ENCODE results near the gene SFN.
"Not testable (repeated sequence)": the region's sequence is repeated elsewhere in the genome, so short reads cannot be mapped to it uniquely, and the experiment has no call there.

Gene SFN

DNA sequence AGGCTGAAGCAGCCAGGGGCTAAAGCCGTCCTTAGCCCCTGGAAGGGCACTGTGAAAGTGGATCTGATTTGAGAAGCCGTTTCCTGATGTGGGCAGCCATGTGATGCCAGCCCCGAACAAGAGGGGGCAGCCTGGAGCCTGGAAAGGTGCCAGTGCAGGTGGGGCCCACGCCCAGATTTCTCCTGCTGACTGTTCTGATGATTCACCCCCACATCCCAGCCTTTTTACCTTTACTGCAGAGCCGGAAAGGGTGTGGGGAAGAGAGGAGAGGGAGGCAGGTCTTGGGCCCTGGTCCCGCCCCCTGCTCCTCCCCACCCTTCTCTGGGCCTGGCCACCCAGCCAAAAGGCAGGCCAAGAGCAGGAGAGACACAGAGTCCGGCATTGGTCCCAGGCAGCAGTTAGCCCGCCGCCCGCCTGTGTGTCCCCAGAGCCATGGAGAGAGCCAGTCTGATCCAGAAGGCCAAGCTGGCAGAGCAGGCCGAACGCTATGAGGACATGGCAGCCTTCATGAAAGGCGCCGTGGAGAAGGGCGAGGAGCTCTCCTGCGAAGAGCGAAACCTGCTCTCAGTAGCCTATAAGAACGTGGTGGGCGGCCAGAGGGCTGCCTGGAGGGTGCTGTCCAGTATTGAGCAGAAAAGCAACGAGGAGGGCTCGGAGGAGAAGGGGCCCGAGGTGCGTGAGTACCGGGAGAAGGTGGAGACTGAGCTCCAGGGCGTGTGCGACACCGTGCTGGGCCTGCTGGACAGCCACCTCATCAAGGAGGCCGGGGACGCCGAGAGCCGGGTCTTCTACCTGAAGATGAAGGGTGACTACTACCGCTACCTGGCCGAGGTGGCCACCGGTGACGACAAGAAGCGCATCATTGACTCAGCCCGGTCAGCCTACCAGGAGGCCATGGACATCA is at the start of gene SFN:
SFN (plus strand) TSS at position 369 of the 904 bp plus-strand sequence; CDS start at position 433, 64 bp downstream.
- no peak for DNase-seq (ENCODE audit: low read depth in 2 of 2)

DNA sequence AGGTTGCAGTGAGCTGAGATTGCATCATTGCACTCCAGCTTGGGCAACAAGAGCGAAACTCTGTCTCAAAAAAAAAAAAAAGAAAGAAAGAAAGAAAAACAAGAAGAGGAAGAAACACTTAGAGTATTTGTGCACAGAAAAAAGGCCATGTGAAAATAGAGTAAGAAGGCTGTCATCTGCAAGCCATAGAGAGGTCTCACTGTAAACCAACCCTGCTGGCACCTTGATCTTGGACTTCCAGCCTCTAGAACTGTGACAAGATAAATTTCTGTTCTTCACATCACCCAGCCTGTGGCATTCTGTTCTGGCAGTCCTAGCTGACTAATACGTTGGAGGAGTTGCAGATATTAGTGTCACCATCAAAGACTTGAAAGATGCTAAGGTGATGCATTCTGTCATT is 48.6 kb upstream of the SFN start:
- no peak for DNase-seq (ENCODE audit: low read depth in 2 of 2)

DNA sequence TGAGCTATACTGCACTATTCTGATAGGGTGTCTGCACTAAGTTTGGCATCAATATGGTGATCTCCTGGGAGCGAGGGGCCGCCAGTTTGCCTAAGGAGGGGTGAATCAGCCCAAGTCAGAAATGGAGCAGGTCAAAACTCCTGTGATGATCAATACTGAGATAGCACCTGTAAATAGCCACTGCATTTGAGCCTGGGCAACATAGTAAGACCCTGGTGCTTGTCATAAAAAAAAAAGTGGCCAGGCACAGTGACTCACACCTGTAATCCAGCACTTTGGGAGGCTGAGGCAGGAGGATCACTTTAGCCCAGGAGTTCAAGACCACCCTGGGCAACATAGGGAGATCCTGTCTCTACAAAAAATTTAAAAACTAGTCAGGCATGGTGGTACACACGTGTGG is 48.1 kb upstream of the SFN start:
- no peak for DNase-seq (ENCODE audit: low read depth in 2 of 2)

DNA sequence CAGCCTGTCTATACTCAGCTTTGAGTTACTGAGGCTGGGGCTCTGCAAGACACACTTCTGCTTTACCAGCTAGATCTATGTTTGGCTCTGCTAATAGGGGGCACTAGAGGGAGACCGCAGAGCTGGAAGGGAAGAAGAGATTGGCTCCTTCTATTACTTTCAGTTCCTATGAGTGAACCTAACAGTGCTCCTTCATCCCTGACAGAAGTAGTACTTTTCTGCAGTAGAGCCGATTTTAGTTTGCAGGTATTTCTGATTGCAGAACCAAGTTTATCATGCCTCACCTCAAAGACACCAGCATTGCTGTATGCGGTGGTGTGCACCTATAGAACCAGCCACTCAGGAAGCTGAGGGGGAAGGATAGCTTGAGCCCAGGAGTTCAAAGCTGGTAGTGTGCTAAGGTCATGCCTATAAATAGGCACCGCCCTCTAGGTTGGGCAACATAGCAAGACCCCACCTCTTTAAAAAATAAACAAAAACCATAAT is 42.1 kb upstream of the SFN start:
- DNase-seq (ENCODE audit: low read depth in 2 of 2), result no peak

DNA sequence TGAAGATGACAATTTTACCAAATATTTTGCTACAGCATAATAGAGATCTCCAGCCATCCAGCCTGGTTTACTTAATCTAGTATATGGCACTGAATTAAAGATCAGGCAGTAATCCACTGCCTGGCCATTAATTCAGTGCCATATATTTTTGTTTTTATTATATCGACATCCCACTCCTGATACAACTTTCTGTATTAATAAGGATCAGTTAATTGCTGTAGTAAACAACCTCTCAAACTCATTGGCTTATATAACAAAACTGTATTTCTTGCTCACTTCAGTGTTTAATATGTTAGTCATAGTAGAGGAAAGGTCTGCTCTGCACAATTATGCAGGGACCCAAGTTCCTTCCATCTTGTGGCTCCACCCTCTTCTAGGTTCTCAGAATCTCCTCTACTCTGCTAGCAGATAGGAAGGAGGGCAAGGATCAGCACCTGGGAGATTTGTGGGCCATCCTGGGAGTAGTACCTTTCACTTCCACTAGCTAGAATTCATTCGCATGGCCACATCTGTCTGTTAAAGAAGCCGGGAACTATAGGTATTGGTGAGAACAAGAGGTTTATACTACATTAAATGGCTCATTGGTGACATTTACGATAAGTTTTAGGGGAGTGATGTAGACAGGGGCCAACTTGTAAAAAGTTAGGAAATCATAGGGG is 40.1 kb upstream of the SFN start:
- no peak for DNase-seq (ENCODE audit: low read depth in 2 of 2)

DNA sequence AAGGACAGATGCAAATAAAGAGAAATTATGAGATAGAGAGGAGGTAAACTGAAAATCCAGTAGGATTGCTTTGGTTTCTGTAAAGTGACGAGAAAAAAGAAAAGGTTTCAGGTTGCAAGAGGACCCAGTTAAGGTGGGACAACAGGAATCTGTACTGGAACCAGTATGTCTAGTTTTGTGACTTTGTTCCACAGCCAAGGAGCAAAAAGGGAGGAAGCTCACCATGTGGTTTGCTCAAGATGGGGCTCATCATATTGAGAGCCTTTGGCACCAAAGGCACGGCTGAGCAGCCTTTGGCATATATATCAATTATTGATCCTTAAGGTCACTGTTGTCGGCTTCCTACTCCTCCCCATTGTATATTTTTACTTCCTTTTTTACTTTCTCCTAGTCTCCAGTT is 38.2 kb upstream of the SFN start:
- DNase-seq (ENCODE audit: low read depth in 2 of 2), result no peak

DNA sequence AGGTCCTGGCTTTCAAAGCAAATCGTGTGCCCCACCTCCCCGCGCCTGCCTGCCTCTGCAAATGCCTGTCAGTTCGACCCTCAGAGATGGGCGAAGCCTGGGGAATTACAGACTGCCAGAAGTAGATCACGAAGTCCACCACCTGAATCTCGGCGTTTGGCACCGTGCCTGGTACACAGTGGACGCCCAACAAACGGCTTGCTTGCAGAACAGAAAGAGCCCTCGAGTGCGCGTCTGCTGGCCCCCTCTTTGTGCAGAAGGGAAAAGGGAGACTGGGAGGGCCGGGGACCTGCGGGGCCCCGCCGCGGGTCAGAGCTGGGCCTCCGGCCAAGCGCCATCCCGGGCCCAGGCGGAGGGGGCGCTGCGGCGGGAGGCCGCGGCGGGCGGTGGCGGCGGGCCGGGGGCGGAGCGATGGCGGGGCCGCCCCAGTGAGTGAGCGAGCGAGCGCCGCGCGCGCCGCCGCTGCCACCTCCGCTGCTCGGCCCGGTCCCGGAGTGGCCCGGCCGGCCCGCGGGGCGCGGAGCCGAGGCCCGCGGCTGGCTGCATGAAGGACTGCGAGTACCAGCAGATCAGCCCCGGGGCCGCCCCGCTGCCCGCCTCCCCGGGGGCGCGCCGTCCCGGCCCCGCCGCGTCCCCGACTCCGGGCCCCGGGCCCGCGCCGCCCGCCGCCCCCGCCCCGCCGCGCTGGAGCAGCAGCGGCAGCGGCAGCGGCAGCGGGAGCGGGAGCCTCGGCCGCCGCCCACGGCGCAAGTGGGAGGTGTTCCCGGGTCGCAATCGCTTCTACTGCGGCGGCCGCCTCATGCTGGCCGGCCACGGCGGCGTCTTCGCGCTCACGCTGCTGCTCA is 36.5 kb upstream of the SFN start, which contains the start of gene ZDHHC18:
ZDHHC18 (plus strand) TSS at position 428 of the 845 bp plus-strand sequence; CDS start at position 545, 117 bp downstream.
- no peak for DNase-seq (ENCODE audit: low read depth in 2 of 2)

DNA sequence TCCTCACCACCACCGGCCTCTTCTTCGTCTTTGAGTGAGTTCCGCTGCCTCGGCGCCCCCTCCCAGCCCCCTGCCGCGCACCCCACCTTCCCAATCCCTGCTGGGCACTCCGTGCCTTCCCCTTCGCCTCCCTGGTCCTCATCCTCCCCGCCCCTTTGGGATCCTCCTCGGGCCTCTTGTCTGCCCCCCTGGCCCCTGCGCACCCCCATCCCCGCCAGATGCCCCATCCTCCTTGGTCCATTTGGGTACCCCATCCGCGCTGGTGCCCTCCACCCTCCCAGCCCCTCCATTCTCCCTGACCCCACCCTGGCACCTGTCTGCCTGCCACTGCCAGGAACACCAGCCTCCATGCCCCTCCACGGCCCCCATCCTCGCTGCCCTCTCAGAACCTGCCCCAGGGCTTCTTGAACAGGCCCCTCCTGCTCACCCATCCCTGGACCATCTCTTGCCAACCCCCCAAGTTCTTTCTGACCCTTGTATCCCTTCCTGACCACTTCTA is 35.8 kb upstream of the SFN start:
- DNase-seq (ENCODE audit: low read depth in 2 of 2), result no peak

DNA sequence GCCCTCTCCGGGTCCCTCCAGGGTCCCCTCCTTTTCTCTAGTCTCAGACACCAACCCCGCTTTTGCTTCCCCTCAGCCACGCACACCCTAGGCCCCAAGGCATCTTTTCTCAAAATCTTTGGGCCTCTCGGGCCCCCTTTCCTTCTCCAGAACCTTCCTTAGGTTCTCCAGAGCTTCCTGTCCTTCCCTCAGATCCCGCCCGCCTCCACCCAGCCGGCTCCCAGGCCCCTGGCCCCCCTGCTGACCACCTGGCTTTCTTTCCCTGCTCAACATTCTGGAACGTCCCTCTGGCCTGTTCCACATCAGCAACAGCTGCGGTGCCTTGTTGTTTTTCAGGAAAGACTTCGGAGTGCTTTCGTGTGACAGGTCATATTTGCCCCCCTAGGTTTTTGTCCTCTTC is 35.3 kb upstream of the SFN start:
- no peak for DNase-seq (ENCODE audit: low read depth in 2 of 2)

DNA sequence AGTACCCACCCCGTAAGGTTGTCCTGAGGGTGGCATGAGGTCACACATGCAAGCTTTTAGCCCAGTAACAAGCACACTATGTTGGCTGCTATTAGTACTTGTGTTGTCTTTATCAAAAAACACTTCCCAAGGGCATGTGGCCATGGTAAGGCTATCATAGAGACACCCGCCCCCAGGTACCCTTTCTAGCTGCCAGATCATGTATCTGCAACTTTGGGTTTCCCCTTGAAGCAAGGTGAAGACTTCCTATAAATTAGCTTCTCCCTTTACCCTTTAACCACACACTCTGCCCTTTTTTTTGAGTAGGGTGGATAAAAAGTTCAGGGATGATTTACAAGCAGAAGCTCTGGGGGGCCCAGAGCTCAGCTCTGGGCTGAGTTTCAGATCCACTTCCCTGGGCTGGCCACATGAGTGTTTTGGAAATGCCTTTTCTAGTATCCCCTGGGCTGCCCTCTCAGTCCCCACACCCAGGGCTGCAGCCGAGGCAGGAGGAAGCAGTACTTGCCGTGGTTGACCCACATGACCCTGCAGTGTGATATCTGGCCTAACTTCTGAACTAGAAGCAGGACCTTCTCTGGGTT is 34.4 kb upstream of the SFN start:
- DNase-seq (ENCODE audit: low read depth in 2 of 2), result no peak

DNA sequence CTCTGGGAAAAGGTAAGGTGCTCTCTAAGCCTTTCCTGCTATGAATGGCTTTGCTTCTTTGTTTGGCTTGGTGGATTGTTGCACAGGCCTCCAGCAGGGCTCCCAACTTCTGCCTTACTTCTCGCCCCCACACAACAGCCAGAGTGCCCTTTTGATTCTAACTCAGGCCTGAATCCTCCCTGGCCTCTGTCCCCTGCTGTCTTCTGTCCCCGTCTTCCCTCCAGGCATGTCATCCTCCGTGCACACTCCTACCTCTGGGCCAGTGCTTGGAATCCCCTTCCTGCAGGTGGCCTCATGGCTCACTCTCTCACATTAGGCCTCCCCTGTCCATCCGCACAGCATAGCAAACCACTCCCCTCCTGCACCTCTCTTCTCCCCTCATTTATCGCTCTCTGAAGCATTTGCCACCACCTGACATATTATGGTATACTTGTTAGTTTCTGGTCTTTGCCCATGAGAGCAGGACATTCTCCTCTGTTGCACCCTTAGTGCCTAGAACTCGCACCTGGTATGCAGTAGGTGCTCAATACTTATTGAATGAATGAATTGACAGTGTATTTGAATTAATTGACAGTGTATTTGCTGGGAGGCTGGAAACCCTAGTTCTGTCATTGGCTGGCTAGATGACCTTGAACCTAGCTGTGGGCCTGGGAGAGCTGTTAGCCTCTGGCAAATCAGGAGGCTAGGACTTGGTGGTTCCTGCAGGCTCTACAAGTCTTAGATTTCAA is 33.6 kb upstream of the SFN start:
- DNase-seq (ENCODE audit: low read depth in 2 of 2), result no peak

DNA sequence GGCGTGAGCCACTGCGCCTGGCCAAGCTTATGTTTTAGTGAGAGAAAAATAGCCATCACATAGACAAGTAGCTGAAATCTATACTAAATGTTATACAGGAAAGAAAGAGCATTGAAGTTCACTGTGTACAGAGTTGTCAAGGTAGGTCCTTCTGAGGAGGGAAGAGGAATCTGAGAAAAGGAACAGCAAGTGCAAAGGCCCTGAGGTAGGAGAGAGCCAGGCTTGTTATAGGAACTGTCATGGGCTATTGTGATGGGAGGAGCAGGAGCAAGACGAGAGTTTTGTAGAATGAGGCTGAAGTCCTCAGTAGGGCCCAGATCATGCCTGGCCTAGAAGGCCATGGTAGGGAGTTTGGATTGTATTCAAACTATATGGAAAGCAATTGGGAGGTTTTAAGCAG is 31.9 kb upstream of the SFN start:
- no peak for DNase-seq (ENCODE audit: low read depth in 2 of 2)

DNA sequence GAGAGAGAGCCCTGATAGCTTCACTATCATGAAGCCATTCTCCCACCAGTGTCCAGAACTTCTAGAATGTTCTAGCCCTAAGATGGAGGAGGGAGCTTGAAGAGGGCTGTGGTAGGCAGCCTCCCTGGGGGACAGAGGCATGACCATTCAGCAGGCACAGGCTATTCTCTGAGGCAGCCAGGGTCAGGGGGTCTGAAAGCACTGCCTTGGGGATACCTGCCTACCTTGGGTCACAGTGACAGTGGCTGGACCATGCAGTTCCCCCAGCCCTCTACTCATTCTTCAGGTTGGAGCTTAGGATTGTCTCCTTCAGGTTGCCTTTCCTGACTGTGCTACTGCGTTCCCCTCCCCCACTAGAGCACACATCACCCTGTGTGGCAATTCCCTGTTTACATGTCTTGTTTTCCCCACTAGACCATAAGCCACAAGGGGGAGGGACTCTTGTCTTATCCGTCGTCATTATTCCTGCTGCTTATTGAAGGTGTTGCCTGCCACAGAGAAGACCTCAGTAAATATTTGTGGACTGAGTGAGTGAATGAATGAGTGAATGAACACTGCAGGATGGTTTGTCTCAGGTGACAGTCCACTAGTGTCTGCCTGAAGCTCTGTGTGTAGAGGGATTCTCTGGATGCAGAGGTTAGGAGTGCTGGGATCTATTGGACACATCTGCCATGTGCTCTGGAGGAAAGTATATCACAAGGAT is 31.3 kb upstream of the SFN start:
- DNase-seq (ENCODE audit: low read depth in 2 of 2), result no peak

DNA sequence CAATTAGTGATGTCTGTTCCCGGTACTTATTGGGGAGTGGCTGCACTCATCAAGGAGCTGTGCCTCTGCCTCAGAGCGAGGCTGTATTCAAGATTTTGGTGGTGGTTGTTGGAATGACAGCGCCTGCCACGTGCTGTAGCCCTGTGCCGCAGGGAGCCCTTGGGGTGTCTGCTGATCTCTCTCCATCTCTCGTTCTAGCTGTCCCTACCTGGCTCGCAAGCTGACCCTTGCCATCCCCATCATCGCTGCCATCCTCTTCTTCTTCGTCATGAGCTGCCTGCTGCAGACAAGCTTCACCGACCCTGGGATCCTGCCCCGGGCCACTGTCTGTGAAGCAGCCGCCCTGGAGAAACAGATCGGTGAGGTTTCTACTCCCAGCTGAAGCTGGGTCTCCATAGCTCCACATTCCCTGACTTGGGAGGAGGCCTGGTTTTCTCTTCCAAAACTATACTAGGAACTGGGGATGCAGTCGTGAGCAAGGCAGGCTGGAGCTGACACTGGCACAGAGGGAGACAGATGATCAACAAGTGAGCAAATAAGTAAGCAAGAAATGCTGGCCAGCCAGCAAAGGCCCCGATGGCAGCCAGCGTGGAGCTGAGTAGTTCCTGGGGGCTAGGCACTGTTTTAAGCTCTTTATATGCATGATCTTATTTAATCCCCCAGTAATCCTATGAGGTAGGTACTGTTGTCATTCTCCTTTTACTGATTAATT is 30.5 kb upstream of the SFN start:
- DNase-seq (ENCODE audit: low read depth in 2 of 2), result no peak

DNA sequence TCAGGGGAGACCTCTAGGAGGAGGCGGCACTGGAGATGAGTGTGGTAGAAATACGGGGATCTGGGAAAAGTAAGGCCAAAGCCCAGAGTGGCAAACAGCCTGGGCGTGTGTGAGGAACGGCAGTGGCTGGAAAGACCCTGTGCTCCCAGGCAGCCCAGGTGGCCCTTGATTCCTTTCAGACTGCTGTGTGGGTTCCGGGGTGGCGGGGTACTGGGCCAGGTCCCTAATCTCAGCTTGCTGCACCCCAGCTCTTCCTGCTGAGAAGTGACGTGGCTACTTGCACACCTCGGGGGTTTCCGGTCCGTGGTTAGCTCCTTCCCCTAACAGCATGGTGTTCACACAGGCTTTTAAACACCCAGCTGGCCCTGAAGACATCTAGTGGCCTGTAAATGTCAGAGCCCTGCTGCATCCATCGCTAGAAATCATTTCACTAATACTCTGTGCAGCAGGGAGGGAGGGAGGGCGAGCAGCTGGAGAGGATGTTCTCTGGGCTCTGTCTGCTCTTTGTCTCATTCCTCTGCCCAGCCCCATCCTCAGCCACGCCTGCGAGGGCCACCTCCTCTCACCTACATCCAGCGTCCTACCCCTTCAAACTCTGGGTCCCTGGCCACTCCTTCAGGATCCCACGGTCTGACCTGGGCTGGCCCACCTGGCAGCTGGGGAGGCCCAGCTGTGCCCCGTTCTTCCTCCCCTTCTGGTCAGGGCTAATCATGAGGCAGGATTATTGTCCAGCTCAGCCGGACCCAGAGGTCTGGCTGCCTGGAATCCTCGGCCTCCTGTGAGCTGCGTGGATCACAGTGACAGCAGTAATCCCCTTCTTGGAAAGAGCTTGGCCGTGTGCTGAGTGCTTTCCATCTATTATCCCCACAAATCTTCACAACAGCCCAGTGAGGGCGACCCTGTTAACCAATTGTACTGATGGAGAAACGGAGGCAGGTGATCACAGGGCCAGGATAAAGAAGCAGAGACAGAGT is 29.2 kb upstream of the SFN start:
- no peak for DNase-seq (ENCODE audit: low read depth in 2 of 2)

DNA sequence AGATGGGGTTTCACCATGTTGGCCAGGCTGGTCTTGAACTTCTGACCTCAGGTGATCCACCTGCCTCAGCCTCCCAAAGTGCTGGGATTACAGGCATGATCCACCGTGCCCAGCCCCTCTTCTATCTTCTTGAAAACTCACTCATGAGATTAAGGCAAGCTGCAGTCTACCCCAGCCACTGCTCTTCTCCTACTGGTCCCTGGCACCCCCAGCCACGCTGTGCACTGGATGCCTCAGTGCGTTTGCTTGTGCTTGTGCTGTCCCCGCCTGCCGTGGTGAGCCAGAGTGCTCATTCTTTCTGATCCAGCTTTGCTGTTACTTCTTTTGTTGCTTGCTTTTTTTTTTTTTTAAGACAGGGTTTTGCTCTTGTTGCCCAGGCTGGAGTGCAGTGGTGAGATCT is 25.3 kb upstream of the SFN start:
- not testable (repeated sequence) for DNase-seq (ENCODE audit: low read depth in 2 of 2)

DNA sequence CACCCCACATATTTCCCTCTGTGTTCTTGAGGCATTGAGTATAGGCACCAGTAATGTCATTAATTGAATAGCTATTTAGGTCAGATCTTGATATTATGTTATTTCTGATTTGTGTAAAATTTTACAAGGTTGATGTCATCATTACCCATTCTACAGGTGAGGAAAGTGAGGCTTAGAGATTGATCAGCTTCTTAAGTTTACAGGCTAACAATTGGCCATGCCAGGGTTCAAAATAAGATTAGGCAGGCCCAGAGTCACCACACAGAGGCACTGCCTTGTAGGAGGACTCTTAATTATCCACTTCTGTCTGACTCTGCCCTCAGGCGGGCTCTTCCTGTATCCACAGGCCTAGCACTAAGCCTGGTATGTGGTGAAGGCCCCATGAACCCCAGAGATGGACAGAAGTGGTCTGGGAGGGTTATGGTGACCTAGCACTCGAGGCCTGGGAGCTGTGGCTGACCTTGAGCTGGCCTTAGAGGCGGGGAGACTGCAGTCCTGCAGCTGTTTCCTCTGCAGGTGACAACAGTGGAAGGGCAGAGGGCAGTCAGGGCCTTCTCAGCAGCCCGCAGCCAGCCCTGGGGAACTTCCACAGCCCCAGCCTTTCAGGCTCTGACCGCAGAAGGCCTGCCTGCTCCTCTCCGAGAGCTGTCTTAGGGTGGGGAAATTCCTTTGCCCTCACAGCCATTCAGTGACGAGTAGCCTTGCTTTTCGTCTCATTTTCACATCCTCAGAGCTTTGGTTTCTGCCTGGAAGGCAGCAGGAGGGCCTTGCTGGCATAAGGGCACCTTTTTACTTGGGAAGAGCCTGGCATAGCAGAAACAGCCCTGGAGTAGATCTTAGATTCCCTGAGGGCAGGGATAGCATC is 24.2 kb upstream of the SFN start:
- DNase-seq (ENCODE audit: low read depth in 2 of 2), result no peak

Data from fibroblast of skin of left biceps (primary cell).